Myometrial cell (primary cell): ENCODE results near the gene SLC25A20. TPM values are rescaled to one million over a fixed set of nuclear protein-coding genes. Genes with fewer than 3 reads are reported as not detected.

Source experiments
- total RNA-seq: library from RNA; depleted of rRNA; stranded (reverse); fragments of >200 nt; gene quantifications from 2 replicates; pipeline ENCODE4 v1.2.3, GENCODE V29; 2015

The SLC25A20 gene
- total RNA-seq = 24.8 and 28.2 TPM in 2 replicates

GRCh38 chr3:48898383-48899234, at the start of gene SLC25A20:
Gene SLC25A20, minus strand, starts transcription at chr3:48898882. Its CDS starts 88 bp downstream, at chr3:48898794.

DNA sequence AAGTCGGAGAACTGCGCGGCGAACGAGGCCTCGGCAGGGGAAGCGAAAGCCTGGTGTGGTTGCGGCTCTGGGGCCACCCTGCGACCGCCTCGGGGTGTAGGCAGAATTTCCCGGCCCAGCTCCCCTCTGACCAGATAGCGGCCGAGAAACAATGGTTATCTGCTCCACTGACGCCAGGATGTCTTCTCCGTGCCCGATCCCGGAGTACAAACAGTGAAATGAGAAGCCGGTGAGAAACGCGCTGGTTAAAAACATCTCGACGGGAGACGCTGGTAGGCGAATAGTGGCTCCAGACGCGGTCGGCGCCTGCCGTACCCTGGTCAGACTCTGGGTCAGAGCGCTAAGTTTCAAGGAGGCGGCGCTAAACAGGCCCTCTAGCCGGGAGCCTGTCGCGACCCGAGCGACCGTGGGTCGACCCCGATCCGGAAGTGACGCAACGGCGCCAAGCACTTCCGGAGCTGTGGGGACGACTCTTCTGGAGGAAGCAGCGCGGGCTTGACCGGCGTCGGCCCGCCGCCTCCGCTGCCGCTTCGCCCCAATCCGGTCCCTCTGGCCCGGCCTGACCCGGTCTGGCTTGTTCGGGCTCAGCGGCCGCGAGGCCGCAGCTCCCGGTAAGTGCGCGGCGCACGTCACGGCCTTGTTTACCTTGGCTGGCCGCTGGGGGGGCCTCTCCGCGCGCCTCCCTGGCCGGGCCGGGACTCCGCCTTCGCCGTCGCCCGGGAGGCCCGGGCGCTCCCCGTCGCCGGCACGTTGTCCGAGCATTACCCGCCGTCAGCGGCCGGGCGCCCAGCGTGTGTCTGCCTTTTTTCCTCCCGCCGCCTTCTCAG, 19.9 kb upstream of the SLC25A20 start, which contains the start of gene ARIH2:
TSS of gene ARIH2 (plus strand) at position 455 of the 827 bp plus-strand sequence. CDS start 8,717 bp downstream, outside the sequence.

DNA sequence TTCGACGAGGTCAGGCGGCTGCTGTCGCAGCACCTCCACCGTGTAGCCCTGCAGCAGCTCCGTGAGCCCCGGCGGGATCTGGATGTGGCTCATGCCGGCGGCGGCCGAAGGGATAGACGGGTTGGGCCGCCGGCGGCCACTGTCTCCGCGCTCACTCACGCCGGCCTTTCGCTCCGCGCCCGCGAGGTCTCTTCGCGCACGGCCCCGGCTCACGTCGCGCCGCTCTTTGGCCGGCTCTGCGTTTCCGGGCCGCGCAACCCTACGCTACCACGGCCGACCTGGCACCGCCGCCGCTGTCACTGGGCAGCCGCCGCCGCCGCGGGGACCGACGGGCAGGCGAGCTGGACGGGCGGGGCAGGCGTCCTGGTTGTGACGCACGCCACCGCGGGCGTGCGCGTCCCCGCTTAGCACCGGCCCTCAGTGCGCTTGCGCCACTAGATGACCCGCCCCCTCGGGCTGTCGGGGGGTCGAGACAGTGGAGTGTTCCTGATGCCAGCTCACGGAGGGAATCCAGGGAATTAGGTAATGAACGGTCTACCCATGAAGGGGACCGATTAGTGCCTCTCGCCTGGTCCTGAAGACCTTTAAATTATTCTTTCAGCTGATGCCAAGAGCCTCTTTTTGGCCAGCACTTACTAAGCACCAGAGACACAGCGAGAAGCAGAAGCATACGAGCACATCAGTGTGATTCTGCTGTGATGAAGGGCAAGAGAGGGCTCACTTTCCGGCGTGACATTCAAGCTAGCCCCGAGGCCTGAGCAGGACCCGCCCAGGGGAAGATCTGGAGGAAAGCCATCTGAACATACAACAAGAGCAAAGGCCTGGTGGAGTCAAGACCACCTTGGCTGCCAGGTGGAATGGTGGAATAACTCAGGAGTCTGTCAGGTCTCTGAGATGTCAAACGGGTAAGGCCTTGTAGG, 50.9 kb downstream of the SLC25A20 start, which contains the start of gene PRKAR2A:
TSS of gene PRKAR2A (minus strand) at position 371 of the 920 bp plus-strand sequence. CDS start at position 93, 278 bp downstream.

Other genes starting within 250 kb of the SLC25A20 start
- 0.86 and 1.4 TPM in 2 replicates for gene CELSR3, start 236.0 kb downstream of the SLC25A20 start, total RNA-seq
- gene NCKIPSD, start 213.0 kb downstream of the SLC25A20 start, total RNA-seq = 27.1 and 31.4 TPM in 2 replicates
- 50.9 and 57.1 TPM in 2 replicates for gene IP6K2, start 181.7 kb downstream of the SLC25A20 start, total RNA-seq
- 28.5 and 34.7 TPM in 2 replicates for gene PRKAR2A, start 51.0 kb downstream of the SLC25A20 start, total RNA-seq
- 55.4 and 59.5 TPM in 2 replicates for gene ARIH2, start 20.0 kb upstream of the SLC25A20 start, total RNA-seq
- 18.6 and 45.3 TPM in 2 replicates for gene P4HTM, start 91.4 kb upstream of the SLC25A20 start, total RNA-seq
- 65.4 and 78.0 TPM in 2 replicates for gene WDR6, start 108.5 kb upstream of the SLC25A20 start, total RNA-seq
- 73.7 and 76.4 TPM in 2 replicates for gene DALRD3, start 119.7 kb upstream of the SLC25A20 start, total RNA-seq
- gene NDUFAF3, start 123.2 kb upstream of the SLC25A20 start, total RNA-seq = 157 and 201 TPM in 2 replicates
- gene IMPDH2, start 130.5 kb upstream of the SLC25A20 start, total RNA-seq = 293 and 325 TPM in 2 replicates
- 59.0 and 107 TPM in 2 replicates for gene QRICH1, start 195.2 kb upstream of the SLC25A20 start, total RNA-seq
- 328 and 334 TPM in 2 replicates for gene QARS1, start 205.9 kb upstream of the SLC25A20 start, total RNA-seq
- 44.8 and 47.3 TPM in 2 replicates for gene USP19, start 221.9 kb upstream of the SLC25A20 start, total RNA-seq
- 358 and 359 TPM in 2 replicates for gene LAMB2, start 234.2 kb upstream of the SLC25A20 start, total RNA-seq